ENCODE data around the gene SMAP2. TPM values are rescaled to one million over a fixed set of nuclear protein-coding genes. Genes with fewer than 3 reads are reported as not detected.
A peak's percentile ranks its signal among the peaks of the same experiment; 100 is the strongest.

The SMAP2 gene
- polyA plus RNA-seq, 3 donors, result 302 to 382 (median 359) TPM

DNA sequence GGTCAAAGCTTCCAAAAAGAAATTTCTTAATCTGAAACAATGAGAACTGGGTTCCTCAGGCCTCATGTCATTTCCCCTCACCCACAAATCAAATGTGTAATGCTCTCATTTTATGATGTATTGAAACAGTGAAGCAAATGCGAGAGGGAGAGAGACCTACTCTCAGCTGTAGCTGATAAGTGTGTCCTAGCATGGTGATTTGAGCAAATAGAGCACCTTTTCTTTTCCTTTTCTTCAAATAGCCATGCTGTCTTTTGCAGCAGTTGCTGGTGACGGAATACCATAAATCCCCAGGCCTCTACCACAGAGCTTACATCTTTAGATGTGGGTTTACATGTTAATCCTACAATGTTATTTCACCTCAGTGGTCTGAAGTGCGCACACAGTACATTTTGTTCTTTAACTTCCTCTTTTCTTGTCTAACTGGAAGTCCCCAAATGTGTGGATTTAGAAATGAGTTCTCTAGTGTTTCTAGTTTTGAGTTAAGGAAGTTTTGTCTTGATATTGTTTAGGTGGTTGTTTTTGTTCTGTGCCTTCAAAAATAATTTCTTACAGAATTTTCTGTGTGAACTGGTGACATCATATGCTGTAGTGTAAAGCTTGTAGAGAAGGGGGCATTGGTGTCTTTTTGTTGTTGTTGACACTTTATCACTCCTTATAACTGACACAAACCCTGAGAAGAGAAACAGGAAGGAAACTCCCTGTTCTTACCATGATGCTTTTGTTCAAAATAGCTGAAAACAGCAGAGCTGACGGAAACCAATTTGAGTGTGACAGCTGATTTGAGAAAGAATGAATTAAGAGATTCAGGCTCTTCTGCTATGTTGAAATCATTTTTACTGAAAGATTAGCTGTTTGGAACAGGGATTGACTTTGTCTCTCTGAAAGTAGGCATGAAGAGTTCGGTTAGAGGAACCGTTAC is 12.2 kb downstream of the SMAP2 start:
- intact Hi-C loops (cut with micrococcal nuclease), result loop anchor here in 1 of 2 donors (1.0 kb wide), 1 partner anchor 10 kb away; no protein-coding TSS in a partner anchor
- Mint-ChIP-seq H3K4me1 (peaks cover 94% of the 10 kb centered on the region), H3K27ac (peak overlapping the region; percentile 95 to 99 (median 98)), H3K27me3 (ENCODE audit: low read depth in 3 of 3) (peaks cover 0 to 2% (median 0%) of the 10 kb centered on the region in 3 donors), H3K9me3 (no peaks in the 10 kb centered on the region), H3K4me3 (peak overlapping the region; percentile 60 to 85), H3K36me3 (peaks cover 59 to 68% of the 10 kb centered on the region in 2 donors)
- Histone ChIP-seq H3K4me1 (ENCODE audit: control insufficient read depth in 1 of 2, insufficient read depth in 2 of 2, low read length in 2 of 2) (peaks cover 98 to 99% of the 10 kb centered on the region in 2 donors), H3K27ac (ENCODE audit: low read depth in 1 of 2, low read length in 2 of 2) (peak overlapping the region; percentile 93 to 98), H3K4me3 (replicated peaks in 1 of 3; ENCODE audit: low read depth in 2 of 3, low read length in 3 of 3) (peak overlapping the region in 2 of 3 experiments; percentile 31 to 69), H3K9ac (ENCODE audit: insufficient read depth, low read length, poor library complexity, severe bottlenecking) (peak overlapping the region; percentile 60), H2AFZ (ENCODE audit: insufficient read depth, low read depth, low read length, poor library complexity, severe bottlenecking) (no peak overlapping the region), H4K20me1 (ENCODE audit: insufficient read depth, low read length) (peaks cover 6% of the 10 kb centered on the region), H3K9me3 (replicated peaks in 1 of 2; ENCODE audit: control insufficient read depth in 1 of 2, insufficient read depth in 1 of 2, low read length in 2 of 2) (no peaks in the 10 kb centered on the region), H3K79me2 (ENCODE audit: insufficient read depth, low read length) (peaks cover 94% of the 10 kb centered on the region), H3K27me3 (ENCODE audit: control insufficient read depth in 2 of 2, insufficient read depth in 2 of 2, low read length in 2 of 2) (no peaks in the 10 kb centered on the region), H3K4me2 (replicated peaks; ENCODE audit: extremely low read depth, low read length, poor library complexity, severe bottlenecking) (peak overlapping the region; percentile 76), H3K36me3 (replicated peaks in 1 of 2; ENCODE audit: control insufficient read depth in 1 of 2, insufficient read depth in 2 of 2, low read length in 2 of 2) (peaks cover 19 to 45% of the 10 kb centered on the region in 2 donors)
- TF ChIP-seq, protein P1, sequence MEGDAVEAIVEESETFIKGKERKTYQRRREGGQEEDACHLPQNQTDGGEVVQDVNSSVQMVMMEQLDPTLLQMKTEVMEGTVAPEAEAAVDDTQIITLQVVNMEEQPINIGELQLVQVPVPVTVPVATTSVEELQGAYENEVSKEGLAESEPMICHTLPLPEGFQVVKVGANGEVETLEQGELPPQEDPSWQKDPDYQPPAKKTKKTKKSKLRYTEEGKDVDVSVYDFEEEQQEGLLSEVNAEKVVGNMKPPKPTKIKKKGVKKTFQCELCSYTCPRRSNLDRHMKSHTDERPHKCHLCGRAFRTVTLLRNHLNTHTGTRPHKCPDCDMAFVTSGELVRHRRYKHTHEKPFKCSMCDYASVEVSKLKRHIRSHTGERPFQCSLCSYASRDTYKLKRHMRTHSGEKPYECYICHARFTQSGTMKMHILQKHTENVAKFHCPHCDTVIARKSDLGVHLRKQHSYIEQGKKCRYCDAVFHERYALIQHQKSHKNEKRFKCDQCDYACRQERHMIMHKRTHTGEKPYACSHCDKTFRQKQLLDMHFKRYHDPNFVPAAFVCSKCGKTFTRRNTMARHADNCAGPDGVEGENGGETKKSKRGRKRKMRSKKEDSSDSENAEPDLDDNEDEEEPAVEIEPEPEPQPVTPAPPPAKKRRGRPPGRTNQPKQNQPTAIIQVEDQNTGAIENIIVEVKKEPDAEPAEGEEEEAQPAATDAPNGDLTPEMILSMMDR (IDR thresholded peaks at IDR 0.05), result no peak
- peak; percentile 80 to 93 (median 91) for DNase-seq
- WGBS (ENCODE audit: insufficient coverage), result 0% methylated on average over 1 of the region's 6 CpGs

DNA sequence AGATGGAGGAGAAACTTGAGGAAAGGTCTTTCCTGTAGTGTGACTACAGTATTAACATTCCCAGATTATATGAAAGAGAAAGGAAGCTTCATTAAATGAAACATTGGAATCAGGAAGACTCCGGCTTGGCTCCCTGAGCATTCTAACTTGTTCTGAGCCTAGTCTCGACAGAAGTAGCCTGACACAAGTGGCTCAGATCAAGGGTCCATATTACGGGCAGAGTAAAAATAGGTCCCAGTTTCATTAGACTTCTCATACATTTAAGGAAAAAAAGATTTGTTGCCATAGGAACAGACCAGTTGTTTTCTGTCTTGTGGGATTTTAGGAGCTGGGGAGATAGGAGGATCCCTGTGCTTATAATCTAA is 12.8 kb downstream of the SMAP2 start:
- H3K27me3 ChIP-seq (ENCODE audit: control insufficient read depth in 2 of 2, insufficient read depth in 2 of 2, low read length in 2 of 2), result no peaks in the 10 kb centered on the region
- peak overlapping the region; percentile 60 to 85 for H3K4me3 Mint-ChIP-seq
- peaks cover 19 to 45% of the 10 kb centered on the region in 2 donors for H3K36me3 ChIP-seq (replicated peaks in 1 of 2; ENCODE audit: control insufficient read depth in 1 of 2, insufficient read depth in 2 of 2, low read length in 2 of 2)
- intact Hi-C loops (cut with micrococcal nuclease), result loop anchor here in 1 of 2 donors (1.0 kb wide), 1 partner anchor 9 kb away; no protein-coding TSS in a partner anchor
- DNase-seq, result no peak
- H3K36me3 Mint-ChIP-seq, result peaks cover 62 to 73% of the 10 kb centered on the region in 2 donors
- no peaks in the 10 kb centered on the region for H3K9me3 ChIP-seq (replicated peaks in 1 of 2; ENCODE audit: control insufficient read depth in 1 of 2, insufficient read depth in 1 of 2, low read length in 2 of 2)
- peaks cover 0 to 2% (median 0%) of the 10 kb centered on the region in 3 donors for H3K27me3 Mint-ChIP-seq (ENCODE audit: low read depth in 3 of 3)
- H3K27ac Mint-ChIP-seq, result peak overlapping the region; percentile 95 to 99 (median 98)
- peaks cover 98 to 99% of the 10 kb centered on the region in 2 donors for H3K4me1 ChIP-seq (ENCODE audit: control insufficient read depth in 1 of 2, insufficient read depth in 2 of 2, low read length in 2 of 2)
- peak overlapping the region; percentile 13 to 69 (median 31) for H3K4me3 ChIP-seq (replicated peaks in 1 of 3; ENCODE audit: low read depth in 2 of 3, low read length in 3 of 3)
- no peak overlapping the region for H2AFZ ChIP-seq (ENCODE audit: insufficient read depth, low read depth, low read length, poor library complexity, severe bottlenecking)
- TF ChIP-seq, protein P1 (IDR thresholded peaks at IDR 0.05), result no peak
- H3K79me2 ChIP-seq (ENCODE audit: insufficient read depth, low read length), result peaks cover 94% of the 10 kb centered on the region
- H3K9me3 Mint-ChIP-seq, result no peaks in the 10 kb centered on the region
- H4K20me1 ChIP-seq (ENCODE audit: insufficient read depth, low read length), result peaks cover 4% of the 10 kb centered on the region
- peak overlapping the region; percentile 76 for H3K4me2 ChIP-seq (replicated peaks; ENCODE audit: extremely low read depth, low read length, poor library complexity, severe bottlenecking)
- H3K4me1 Mint-ChIP-seq, result peaks cover 94% of the 10 kb centered on the region
- peak overlapping the region; percentile 93 to 98 for H3K27ac ChIP-seq (ENCODE audit: low read depth in 1 of 2, low read length in 2 of 2)
- peak overlapping the region; percentile 60 for H3K9ac ChIP-seq (ENCODE audit: insufficient read depth, low read length, poor library complexity, severe bottlenecking)
- WGBS (ENCODE audit: insufficient coverage), result 20% methylated on average over 1 of the region's 3 CpGs

Data from CD14-positive monocyte (primary cell).